Umbilical cord (tissue), 2 donors: ENCODE results near the gene VPS13D. TPM values are rescaled to one million over a fixed set of nuclear protein-coding genes. Genes with fewer than 3 reads are reported as not detected.
A peak's percentile ranks its signal among the peaks of the same experiment; 100 is the strongest.

Experiments used
- DNase-seq: peaks from one replicate; pipeline ENCODE4 v3.0.0-alpha.2; 2015; ENCODE audit warnings: low spot score
- total RNA-seq: library from RNA; depleted of rRNA; stranded (reverse); fragments of >200 nt; gene quantifications from one replicate; pipeline ENCODE4 v1.2.3, GENCODE V29; 2014; ENCODE audit warnings: low replicate concordance; ENCODE audit not compliant: insufficient read depth

VPS13D gene
- total RNA-seq, 1 donor from 2014 or later: 31.3 TPM

DNA sequence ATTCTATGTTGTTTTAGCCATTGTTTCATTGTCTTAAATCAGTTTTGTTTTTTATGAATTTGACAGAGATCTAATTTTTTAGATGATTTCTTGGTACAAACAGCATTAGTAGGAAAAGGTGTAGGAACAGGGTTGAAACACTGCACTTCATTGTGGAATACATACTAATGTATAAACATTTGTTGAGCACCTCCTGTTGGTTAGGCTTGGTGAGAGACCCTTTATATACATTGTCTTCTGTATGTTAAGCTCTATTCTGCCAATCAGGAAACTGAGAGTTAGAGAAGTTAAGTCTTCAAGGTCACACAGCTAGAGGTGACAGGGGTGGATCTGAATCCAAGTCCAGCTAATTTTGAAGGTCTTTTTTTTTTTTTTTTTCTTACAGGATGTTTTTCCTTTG is 192.7 kb downstream of the VPS13D start:
- no peak for DNase-seq

DNA sequence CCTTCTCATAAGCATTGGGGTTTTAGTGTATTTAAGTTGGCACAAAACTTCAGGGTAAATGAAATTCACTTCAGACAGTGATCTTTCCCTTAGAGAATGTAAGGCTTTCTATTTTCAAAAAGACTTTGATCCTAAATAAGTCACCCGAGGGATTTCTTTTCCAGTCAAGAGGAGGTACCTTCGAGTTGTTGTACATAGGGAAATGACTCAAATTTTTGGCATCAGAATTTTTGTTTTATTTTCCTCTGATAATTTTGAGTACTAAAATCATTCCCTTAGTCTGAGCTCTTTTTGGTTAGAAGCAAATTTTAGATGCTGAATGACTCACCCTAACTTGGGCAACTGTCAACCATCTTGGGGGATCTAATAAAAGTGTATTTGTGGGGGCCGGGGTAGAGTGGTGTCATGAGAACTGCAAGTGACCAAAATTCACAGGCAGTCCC is 194.3 kb downstream of the VPS13D start:
- DNase-seq: peak; percentile 83

DNA sequence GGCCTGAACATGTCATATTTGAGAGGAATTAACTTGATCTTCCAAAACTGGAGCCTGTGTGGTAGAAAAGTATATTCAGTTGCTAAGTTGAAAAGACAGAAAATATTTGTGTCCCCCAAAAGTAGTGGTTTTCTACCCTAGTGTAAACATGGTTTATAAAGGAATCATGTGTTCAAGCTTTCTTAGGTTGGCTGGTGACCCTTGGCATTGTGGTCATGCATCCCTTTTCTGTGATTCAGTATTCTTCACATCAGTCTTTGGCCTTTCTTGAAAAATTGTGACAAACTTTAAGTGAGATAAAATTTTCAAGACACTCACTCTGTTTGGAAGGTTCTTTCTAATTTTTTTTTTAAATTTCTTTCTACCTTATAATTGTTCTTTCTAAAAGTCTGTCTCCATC is 195.0 kb downstream of the VPS13D start:
- no peak for DNase-seq

DNA sequence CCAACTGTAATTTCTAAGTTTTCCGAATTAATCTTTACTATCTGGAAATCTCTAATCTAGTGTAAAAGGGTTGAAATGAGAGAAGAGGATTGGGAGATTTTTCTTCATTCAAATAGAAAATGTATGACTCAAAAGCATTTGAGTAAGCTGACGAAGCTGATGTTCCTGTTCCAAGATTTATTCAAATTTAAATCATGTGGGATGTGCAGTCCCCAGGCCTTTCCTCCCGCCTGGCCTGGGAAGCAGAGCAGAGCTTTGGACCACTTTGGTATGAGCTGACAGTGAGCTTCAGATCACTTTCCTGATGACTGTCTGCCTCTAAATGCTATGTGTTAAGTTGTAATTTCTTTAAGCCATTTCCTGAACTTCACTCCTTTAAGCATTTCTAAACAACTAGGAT is 196.2 kb downstream of the VPS13D start:
- DNase-seq: peak; percentile 77

DNA sequence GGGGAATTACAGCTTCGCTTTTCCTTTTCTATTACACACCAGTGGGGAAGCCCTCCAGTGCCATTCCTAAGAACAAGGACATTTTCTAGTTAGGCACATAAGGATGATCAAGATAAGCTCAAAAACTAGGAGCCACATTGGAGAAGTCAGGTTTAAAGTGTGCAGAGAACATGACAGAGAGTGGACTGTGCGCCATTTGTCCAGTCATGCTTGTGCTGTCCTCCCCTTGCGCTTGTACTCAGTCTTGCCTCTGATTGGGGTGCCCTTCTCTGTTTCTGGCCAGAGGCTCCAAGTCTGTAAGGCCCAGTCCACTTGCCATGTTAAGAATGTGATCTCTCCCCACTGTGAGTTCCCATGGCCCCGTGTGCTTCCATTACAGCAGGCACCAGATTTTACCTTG is 198.5 kb downstream of the VPS13D start:
- DNase-seq: no peak

DNA sequence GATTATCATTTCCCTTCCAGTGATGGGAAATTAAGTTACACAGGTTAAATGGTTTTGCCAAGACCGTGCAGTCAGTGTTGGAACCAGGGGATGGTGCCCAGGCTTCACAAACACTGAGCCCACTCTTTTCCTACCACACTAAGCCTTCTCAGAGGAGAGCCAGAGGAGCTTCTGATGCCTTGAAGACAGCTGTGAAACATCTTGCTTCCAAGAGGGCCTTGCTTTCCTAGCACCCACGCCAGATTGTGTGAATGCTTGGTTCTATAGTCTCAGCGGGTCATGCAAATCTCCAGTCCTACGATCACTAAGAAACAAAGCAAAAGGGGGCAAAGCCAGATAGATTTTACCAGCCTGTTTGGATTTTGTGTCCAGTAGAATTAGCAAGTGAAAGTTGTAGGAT is 200.7 kb downstream of the VPS13D start:
- no peak for DNase-seq

DNA sequence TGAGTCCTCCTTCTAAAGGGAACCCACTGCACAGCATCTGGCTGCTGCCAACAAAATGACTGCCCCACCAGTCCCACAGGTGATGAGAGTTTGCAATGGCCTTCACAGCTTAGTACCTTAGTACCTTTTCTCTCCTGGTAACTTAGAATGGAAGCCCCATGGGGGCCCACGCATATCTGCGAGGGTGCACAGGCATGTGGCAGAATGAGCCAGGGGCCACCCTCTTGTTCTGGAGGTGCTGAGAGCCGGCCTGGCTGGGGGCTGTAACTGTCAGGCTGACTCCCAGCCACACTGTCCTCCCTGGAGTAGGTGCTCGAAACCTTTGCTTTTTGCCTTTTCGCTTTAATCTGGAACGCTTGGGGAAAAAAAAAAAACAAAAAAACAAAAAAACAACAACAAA is 203.1 kb downstream of the VPS13D start:
- DNase-seq: no peak

DNA sequence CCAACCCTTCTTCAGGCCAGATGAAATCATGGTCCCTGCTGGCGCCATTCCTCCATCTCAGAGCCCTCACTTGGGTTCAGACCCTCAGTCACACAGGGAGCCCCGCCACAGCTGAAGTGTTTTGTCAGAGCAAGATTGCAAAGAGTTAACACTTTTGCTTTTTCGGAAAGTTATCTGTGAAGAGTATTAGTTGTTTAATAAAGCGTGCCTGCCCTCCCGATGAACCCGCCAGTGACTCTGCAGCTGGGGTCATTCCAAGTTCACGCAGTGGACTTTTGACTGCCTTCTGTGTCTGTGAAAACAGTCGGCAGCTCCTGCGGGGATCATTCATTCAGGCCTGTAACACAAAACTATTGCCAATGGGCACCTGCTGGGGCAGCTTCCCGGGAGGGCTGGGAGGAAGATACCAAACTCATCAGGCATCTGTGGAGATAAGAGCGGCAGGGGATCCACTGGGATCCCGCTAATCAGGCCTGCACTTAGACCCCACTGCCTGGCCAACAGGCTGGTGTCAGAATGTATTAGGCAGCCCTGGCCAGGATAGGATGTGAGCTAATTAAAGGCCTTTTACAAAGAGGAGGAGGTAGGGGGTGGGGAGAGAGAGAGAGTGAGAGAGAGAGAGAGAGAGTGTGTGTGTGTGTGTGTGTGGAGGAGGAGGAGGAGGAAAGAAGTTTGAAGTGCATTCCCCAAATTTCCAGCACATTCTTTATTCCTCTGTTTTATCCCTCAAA is 203.7 kb downstream of the VPS13D start:
- DNase-seq: peak; percentile 45

DNA sequence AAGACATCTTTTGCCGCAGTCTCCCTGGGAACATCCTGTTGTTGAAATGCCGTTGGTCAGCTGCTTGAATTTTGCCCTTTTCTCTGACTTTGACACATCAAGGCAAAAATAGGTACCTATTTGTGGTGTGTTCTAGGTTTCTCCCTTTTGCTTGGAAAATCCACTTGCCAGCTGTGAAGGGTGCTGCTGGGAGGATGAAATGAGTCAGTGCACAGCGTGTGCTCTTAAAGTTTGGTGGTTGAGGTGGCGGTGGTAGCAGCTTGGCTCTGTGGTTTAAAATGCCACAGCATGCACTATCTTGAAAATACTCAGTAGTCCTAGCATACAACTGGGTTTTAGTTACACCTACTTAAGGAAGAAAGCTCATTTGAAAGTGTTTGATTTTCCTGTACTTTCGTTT is 204.3 kb downstream of the VPS13D start:
- peak; percentile 12 for DNase-seq

DNA sequence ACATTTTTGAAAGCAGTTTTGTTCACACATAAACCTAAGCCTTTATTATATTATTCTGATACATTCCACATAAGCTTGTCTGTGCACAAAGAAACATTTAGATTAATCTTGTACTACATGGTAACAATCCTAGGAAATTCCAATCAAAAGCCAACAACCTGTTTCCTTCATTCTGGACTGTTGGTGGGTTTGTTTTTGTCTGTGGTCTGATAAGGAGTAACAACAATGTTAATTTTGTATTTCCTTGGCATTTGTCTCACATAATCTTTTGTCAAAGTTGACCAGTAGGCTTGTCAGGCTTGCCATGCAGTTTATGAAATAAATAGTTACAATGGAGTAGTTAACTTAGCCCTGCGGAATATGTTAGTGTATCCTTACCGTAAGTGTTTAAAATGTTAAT is 204.9 kb downstream of the VPS13D start:
- DNase-seq: peak; percentile 27

DNA sequence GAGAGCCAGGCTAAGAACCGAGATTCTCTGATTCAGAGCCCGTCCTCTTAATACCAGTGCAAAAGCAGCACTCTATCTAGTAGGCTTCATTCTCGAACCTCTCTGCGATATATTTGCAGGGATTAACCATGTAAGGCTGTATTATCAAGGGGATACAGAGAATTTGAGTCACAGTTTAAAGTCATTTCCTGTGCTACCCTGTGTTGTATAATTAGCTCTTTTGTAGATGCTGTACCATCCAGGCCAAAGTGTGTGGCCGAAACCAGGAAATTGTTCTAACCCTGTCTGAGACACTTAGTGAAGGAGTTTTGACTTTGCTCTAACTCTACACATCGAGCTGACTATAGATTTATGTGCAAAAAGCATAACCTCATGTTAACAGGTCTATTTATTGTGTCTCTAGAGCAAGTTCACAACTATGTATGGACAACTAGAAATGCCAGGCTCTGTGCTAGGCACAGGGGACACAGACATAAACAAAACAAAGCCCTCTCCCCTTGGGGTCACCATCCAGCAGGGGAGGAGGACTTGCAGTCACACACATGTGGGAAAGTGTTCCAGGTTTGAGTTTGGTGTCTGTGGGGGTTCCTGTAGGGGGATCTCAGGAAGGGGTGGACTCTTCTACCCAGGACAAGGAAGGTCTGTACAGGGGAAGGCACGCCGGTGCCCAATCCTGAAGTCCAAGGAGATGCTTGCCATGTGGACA is 206.0 kb downstream of the VPS13D start:
- peak; percentile 57 for DNase-seq

DNA sequence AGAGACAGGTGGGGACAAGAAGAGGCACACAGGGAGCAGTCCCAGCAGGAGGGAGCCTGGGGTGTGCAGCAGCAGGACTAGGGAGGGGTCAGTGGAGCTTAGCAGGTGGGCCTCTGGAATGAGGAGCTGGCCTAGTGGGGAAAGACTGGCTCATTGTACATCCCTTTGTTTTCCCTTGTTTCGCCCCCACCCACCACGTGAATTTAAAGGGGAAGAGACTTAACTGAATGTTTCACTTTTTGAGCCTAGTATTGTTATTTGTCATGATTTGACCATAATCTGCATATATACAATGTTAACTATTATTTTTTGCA is 206.5 kb downstream of the VPS13D start:
- no peak for DNase-seq

DNA sequence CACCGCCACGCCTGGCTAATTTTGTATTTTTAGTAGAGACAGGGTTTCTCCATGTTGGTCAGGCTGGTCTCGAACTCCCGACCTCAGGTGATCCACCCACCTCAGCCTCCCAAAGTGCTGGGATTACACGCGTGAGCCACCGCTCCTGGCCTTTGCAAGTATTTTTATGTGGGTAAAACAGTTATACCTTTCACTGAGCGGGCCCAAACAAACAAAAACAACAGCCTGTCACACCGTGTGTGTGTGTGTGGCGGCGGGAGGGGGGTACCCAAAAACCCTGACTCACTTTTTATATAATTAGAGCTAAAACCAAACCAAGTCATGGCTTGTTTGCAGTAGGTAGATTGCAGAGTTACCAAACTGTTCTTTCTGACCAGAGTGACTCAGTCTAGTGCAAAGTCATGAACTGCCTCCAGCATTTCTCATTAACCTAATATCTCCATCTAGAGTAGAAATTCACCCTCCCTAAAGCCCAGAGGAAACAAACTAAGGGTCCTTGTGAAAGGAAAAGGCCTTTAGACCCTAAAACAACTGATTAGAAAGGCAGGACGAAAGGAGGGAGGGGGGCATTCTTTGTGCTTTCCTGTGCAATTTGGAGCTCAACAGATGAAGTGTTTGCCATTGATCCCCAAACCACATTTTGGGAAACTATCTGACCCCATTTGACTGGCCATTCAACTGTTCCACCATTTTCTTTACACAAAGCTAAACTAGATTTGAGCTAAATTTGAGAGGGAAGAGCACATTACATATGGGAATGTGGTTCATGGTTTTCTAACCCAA is 207.2 kb downstream of the VPS13D start:
- no peak for DNase-seq

DNA sequence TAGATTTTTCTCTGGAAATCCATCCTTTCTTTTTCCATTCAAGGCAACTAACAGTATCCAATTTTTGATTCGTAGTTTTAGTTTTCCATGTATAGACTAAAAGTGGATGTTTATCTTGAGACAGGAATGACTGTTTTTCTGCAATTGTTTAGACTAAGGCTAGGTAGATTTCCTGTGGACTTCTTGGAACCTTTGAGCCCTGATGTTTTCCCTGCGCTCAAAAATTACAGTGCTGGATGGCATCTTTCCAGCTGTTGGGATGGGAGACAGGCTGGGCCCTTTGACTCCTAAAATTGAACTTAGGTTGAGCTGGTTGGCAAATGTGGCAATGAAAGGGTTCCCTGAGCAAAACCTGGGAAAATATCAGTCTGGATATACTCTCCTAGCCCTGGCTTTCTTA is 207.8 kb downstream of the VPS13D start:
- DNase-seq: no peak

DNA sequence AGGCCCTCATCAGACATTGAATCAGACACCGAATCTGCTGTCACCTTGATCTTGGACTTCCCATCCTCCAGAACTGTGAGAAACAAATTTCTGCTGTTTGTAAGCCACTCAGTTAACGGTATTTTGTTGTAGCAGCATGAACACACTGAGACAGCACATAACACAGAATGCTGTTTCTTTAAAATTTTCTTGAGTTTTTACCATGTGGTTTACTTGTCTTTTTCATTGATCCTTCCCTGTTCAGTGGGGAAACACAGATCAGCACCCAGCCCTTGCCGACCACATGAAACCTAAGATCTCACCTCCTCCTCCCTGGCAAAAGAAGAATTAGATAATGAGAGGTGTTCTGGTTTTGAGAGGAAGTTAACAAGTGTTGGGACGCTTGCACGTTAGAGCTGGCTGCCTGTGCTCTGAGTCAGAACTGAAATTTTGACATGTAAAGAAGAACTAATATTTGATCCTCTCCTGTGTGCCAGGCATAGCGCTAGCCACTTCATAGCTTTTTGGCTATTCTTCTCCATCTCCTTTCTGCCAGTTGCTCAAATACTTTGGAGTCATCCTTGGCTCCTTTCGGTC is 208.6 kb downstream of the VPS13D start:
- no peak for DNase-seq

DNA sequence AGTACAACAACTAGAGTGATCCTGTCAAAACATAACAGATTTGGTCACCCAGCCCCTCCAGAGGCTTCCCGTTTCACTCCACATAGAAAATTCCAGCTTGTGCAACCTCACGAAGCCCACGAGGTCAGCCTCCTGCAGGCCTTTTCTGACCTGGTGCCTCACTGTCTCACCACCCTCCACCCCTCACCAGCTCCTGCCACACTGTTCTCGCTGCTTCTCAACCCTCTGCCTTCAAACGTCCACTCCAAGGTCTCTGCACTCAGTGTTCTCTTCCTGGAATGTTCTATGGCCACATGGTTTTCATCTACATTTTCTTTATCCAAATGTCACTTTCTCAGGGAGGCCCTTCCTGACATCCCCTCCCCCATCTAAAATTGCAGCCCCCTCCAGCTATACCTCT is 209.2 kb downstream of the VPS13D start:
- no peak for DNase-seq

DNA sequence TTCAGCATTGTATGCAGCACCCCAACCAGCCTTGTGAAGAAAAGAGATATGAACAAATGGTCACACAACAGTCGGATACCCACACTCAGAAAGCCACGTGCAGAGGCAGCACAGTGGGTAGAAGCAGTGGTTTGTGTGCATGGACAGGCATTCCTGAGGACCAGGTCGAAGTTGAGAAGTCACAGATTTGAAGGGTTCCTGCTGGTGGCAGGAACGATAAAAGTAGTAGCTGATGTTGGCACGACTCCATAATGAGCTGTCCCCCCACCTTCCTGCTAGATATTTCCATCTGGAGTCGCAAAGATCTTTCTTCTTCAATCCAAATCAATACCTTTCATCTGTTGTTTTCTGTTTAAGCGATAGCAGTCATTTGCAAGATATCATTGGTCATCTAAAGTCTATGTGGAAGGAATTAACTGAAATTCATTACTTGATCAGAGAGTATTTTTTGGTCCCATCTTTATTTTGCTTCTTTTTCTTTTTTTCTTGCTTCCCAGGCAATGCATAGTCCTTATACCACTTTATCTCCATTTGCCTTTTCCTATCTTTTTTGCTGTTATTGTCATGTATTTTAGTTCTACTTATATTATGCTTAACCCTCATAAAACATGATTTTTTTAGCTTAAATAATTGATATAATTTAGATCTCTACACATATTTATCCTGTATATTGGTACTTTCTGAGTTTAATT is 211.7 kb downstream of the VPS13D start:
- no peak for DNase-seq

DNA sequence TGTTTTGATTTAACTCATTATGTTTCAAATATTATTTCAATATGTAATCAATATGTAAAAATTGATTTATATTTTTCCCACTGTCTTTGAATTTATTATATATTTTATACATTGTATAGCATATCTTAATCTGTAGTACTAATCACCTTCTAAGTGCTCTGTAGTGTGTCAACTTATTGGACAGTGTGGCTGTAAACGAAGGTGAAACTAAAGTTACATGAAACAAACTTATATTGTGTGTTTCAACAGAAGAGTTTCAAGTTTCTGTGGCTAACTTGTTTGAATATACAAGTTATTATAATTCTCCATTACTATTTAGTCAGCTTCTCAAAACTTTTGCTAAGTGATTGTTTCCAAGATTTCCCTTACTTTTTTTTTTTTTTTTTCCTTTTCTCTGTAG is 212.4 kb downstream of the VPS13D start:
- DNase-seq: no peak

DNA sequence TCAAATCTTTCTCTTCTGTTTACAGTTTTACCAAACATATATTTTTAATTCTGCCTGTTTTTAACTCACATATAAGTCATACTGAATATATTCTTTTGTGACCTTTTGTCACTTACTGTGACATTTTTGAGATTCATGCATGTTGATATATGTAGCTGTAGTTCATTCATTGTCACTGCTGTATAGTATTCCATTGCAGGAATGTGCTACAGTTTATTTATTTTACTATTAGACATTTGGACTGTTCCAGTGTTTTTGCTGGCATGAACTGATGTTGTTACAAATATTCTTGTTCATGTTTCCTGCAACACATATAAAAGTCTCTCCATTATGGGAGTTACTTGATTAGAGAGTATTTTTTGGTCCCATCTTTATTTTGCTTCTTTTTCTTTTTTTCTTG is 213.3 kb downstream of the VPS13D start:
- no peak for DNase-seq

DNA sequence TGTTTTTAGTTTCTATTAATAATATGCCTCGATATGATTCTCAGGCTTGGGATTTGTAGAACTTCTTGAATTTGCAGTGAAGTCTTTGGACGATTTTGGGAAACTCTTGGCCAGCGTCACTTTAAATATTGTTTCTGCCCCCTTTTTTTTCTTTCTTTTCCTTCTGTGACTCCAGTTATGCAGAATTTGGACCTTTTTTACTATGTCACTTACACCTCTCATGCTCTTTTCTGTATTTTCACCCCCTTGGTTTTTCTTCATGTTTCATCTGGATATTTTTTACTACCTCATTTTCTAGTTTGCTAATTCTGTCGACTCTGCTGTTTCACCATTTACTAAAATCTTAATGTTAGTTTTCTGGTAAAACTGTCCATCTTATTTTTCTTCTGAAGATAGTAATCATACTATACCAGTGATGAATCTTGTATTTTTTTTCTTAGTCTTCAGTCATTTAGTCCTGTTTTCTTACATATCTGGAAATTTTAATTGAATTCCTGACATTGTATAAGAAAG is 214.6 kb downstream of the VPS13D start:
- no peak for DNase-seq

DNA sequence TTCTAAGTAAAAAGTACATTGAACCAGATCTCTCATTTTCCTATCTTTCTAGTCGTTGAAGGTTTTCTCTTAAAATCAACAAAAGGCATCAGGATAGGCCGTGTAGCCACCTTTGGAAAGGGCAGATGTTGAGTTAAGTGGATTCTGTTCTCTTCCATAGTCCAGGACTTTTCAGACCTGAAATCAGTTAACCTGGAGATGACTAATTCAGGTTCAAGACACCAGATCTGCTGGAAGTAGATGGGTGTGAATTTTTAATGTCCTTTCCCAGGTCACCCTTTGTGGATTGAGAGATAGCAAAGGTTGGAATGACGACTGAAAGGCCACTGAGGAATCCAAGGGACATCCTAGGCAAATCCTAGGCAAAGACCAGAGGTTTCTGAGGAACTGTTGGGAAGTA is 215.4 kb downstream of the VPS13D start:
- no peak for DNase-seq

DNA sequence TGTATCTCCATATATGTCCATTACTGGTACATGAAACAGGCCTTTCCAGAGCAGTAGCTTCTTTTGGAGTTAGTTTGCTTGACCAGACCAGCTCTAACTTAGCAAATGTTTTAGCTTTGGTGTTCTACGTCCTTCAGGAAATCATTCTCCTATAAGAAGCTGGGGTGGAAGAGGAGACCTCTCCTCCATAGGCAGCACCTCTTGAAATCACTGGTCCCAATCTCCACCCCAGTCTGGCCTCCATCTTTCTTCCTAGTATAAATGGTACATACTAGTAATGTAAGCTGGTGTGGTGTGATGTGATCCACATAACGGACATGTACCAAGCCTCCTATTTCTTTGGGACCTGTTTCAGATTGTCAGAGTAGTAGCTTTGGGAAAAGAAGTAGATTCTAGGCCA is 216.8 kb downstream of the VPS13D start:
- DNase-seq: no peak
